ENCODE results near the gene HAPSTR1. TPM values are rescaled to one million over a fixed set of nuclear protein-coding genes. Genes with fewer than 3 reads are reported as not detected.

HAPSTR1 gene
- polyA plus RNA-seq, 1 of the 3 experiments (the other 2 are of a cell fraction): 7.0 TPM

GRCh38 chr16:9047689-9048301, 43.6 kb upstream of the HAPSTR1 start (continued):
- no peak for TF ChIP-seq YY1 (IDR thresholded peaks at IDR 0.05; ENCODE audit: low read depth)
- TF ChIP-seq SIN3A (IDR thresholded peaks at IDR 0.05; ENCODE audit: borderline replicate concordance, low read depth, low read length): peak; percentile 44; the same call in 1 of the 2 replicates
- no peak for TF ChIP-seq GATA2 (CRISPR knock-in tag; IDR thresholded peaks at IDR 0.05)
- peak; percentile 42; the same call in 1 of the 2 replicates for TF ChIP-seq ELF1 (IDR thresholded peaks at IDR 0.05)
- TF ChIP-seq RAD21 (IDR thresholded peaks at IDR 0.05; ENCODE audit: low read length): no peak
- TF ChIP-seq, protein P1, sequence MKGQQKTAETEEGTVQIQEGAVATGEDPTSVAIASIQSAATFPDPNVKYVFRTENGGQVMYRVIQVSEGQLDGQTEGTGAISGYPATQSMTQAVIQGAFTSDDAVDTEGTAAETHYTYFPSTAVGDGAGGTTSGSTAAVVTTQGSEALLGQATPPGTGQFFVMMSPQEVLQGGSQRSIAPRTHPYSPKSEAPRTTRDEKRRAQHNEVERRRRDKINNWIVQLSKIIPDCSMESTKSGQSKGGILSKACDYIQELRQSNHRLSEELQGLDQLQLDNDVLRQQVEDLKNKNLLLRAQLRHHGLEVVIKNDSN (IDR thresholded peaks at IDR 0.05; ENCODE audit: borderline replicate concordance, low read depth): no peak
- TF ChIP-seq NRF1 (IDR thresholded peaks at IDR 0.05; ENCODE audit: low read depth, low read length): no peak
- 0 out of 2 replicates have a peak, but pooled peaks have one; percentile 36 for TF ChIP-seq FOXM1 (IDR thresholded peaks at IDR 0.05; ENCODE audit: low read depth)
- TF ChIP-seq, protein P2, sequence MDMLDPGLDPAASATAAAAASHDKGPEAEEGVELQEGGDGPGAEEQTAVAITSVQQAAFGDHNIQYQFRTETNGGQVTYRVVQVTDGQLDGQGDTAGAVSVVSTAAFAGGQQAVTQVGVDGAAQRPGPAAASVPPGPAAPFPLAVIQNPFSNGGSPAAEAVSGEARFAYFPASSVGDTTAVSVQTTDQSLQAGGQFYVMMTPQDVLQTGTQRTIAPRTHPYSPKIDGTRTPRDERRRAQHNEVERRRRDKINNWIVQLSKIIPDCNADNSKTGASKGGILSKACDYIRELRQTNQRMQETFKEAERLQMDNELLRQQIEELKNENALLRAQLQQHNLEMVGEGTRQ (IDR thresholded peaks at IDR 0.05; ENCODE audit: borderline replicate concordance, low read depth, low read length): no peak
- no peak for TF ChIP-seq RFX5 (IDR thresholded peaks at IDR 0.05; ENCODE audit: low read length)
- no peak for TF ChIP-seq CTCF (IDR thresholded peaks at IDR 0.05)
- TF ChIP-seq EZH2phosphoT487 (IDR thresholded peaks at IDR 0.05; ENCODE audit: borderline replicate concordance, low read depth): no peak
- peak; percentile 85 for TF ChIP-seq RXRA (IDR thresholded peaks at IDR 0.05; ENCODE audit: borderline replicate concordance, low read depth)
- TF ChIP-seq ZBTB33 (IDR thresholded peaks at IDR 0.05; ENCODE audit: borderline replicate concordance, low read depth): no peak
- TF ChIP-seq GABPA (IDR thresholded peaks at IDR 0.05; ENCODE audit: low read depth): no peak
- TF ChIP-seq JUND (IDR thresholded peaks at IDR 0.05): peak; percentile 99
- TF ChIP-seq FOSL2 (IDR thresholded peaks at IDR 0.05; ENCODE audit: borderline replicate concordance, low read depth): peak; percentile 100
- TF ChIP-seq, protein P3, sequence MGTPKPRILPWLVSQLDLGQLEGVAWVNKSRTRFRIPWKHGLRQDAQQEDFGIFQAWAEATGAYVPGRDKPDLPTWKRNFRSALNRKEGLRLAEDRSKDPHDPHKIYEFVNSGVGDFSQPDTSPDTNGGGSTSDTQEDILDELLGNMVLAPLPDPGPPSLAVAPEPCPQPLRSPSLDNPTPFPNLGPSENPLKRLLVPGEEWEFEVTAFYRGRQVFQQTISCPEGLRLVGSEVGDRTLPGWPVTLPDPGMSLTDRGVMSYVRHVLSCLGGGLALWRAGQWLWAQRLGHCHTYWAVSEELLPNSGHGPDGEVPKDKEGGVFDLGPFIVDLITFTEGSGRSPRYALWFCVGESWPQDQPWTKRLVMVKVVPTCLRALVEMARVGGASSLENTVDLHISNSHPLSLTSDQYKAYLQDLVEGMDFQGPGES (IDR thresholded peaks at IDR 0.05; ENCODE audit: low read depth, low read length): no peak
- peak; percentile 84 for TF ChIP-seq NFIC (IDR thresholded peaks at IDR 0.05; ENCODE audit: borderline replicate concordance)
- TF ChIP-seq TCF12 (IDR thresholded peaks at IDR 0.05): peak; percentile 81
- peak; percentile 56 for TF ChIP-seq PBX3 (IDR thresholded peaks at IDR 0.05)
